Ovary (tissue), 9 donors: Measurements from ENCODE around the gene HOXD9. TPM values are rescaled to one million over a fixed set of nuclear protein-coding genes. Genes with fewer than 3 reads are reported as not detected.
A peak's percentile ranks its signal among the peaks of the same experiment; 100 is the strongest.

Experiments used
- DNase-seq, 5 donors: peaks; one replicate each; pipeline ENCODE4 v3.0.0-alpha.2; 2019 to 2020
- H3K27ac ChIP-seq, 2 donors: fragments of 200-600 bp; one replicate each; pipeline versions ENCODE4 v1.5.1 to v1.8.0; 2019 to 2022
- H3K27me3 ChIP-seq: fragments of 200-600 bp; one replicate; pipeline ENCODE4 v1.8.0; 2022
- H3K36me3 ChIP-seq: fragments of 200-600 bp; sonication (generic); one replicate; pipeline ENCODE4 v1.5.1; 2019
- H3K4me1 ChIP-seq: one replicate; pipeline ENCODE4 v1.8.1; 2013; ENCODE audit warnings: mild to moderate bottlenecking, moderate library complexity; ENCODE audit not compliant: insufficient read depth
- H3K4me3 ChIP-seq: fragments of 200-600 bp; sonication (generic); one replicate; pipeline ENCODE4 v1.5.1; 2017
- H3K9me3 ChIP-seq, 2 donors: fragments of 200-600 bp in 1 of 2; sonication (generic) in 1 of 2; one replicate each; pipeline versions ENCODE4 v1.5.1 to v1.8.1; 2013 to 2019; ENCODE audit warnings: mild to moderate bottlenecking in 1 of 2, moderate library complexity in 1 of 2
- CTCF ChIP-seq, 3 donors: fragments of 450-650 bp in 2 of 3; fragments of 200-600 bp in 1 of 3; IDR thresholded peaks; one replicate each; pipeline versions ENCODE4 v1.5.1 to v1.8.0; 2016 to 2022; ENCODE audit warnings: antibody characterized with exemption in 3 of 3, mild to moderate bottlenecking in 1 of 3
- EP300 ChIP-seq: sonication (generic); formaldehyde crosslinking; IDR thresholded peaks from one replicate; pipeline ENCODE4 v1.6.1; 2017; ENCODE audit warnings: antibody characterized with exemption
- POLR2A ChIP-seq: fragments of 450-650 bp; IDR thresholded peaks from one replicate; pipeline ENCODE4 v1.6.1; 2017; ENCODE audit warnings: antibody characterized with exemption, mild to moderate bottlenecking, moderate library complexity
- WGBS, 3 donors: extraction: QIAGEN DNeasy Blood & Tissue Kit in 1 of 3; methylation state at CpG; one replicate each; pipeline versions ENCODE4 v1.1.5 to v1.1.7; 2013 to 2017; 5-methylcytosine and 5-hydroxymethylcytosine counted together
- intact Hi-C, 4 donors: fragments of 100-400 bp; cut with DNase I; formaldehyde crosslinking; loops; one replicate each; pipeline versions ENCODE4 v1.11.0 to v1.15.1; 2022 to 2023
- polyA plus RNA-seq, 2 donors: library from polyadenylated mRNA; stranded (reverse); fragments of 200-250 nt in 1 of 2; fragments of 350-450 nt in 1 of 2; fragmentation: Illumina TruSeq in 1 of 2; extraction: RNeasy Lipid Tissue Mini Kit (QIAGEN cat#74804) in 1 of 2; gene quantifications; one replicate each; pipeline ENCODE4 v1.2.3, GENCODE V29; 2013 to 2014
- total RNA-seq, 7 donors: library from RNA; depleted of rRNA in 2 of 7; stranded (reverse); fragments of >200 nt in 2 of 7; fragmentation: NEBNext Ultra II Directional in 3 of 7; extraction: Animal tissue kit (Norgen Biotek cat#: 25700) in 3 of 7; gene quantifications; one replicate each; pipeline versions ENCODE4 v1.1.0 to v1.2.4, GENCODE V29; 2016 to 2023
- donor health status: DM: no; HTN: no; CAD: no; lungs with moderate emphysema.
- donor health status: DM: no; HTN: no; CAD: no.
- donor health status: Bipolar disorder and iron deficiency.
- donor health status: DM: yes; HTN: yes; CAD: no.
- donor health status: DM: no; HTN: no; CAD: no.
- donor health status: DM: yes; HTN: yes; CAD: no.

Gene HOXD9
- total and polyA plus RNA-seq, 9 donors: 9.7 to 20.6 (median 12.8) TPM

- WGBS, 3 donors: 8 to 10% (median 9%) methylated on average over 13 of the region's 13 CpGs
- Histone ChIP-seq H3K4me3 (peak overlapping the region; percentile 10), H3K4me1 (peaks cover 2% of the 10 kb centered on the region), H3K36me3 (no peaks in the 10 kb centered on the region), H3K27ac (no peak overlapping the region), H3K27me3 (no peaks in the 10 kb centered on the region), H3K9me3 (no peaks in the 10 kb centered on the region)
- TF ChIP-seq EP300: no peak
- peak; percentile 88 to 95 (median 90) for TF ChIP-seq CTCF (IDR thresholded peaks at IDR 0.05)
- TF ChIP-seq POLR2A: no peak
- intact Hi-C loops: loop anchor here (5.0 to 10.0 kb wide), 5 partner anchors 425 to 1035 kb away; no protein-coding TSS in a partner anchor
- peak; percentile 67 to 87 (median 82) for DNase-seq
Measured at GRCh38 chr2:176126929-176127773, 4.6 kb downstream of the HOXD9 start.

- intact Hi-C loops: loop anchor here (5.0 to 10.0 kb wide), 5 partner anchors 425 to 1035 kb away; no protein-coding TSS in a partner anchor
- DNase-seq: no peak
- no peak for TF ChIP-seq EP300
- no peak for TF ChIP-seq POLR2A
- TF ChIP-seq CTCF (IDR thresholded peaks at IDR 0.05): no peak
- peak overlapping the region; percentile 55 for H3K4me3 ChIP-seq
- no peaks in the 10 kb centered on the region for H3K36me3 ChIP-seq
- no peak overlapping the region for H3K27ac ChIP-seq
- H3K27me3 ChIP-seq: no peaks in the 10 kb centered on the region
- peaks cover 2% of the 10 kb centered on the region for H3K4me1 ChIP-seq
- H3K9me3 ChIP-seq: no peaks in the 10 kb centered on the region
- 46 to 59% (median 50%) methylated on average over 4 of the region's 4 CpGs for WGBS, 3 donors
Measured at GRCh38 chr2:176127774-176128072, 5.2 kb downstream of the HOXD9 start.

GRCh38 chr2:176128172-176128981, 5.9 kb downstream of the HOXD9 start:
- TF ChIP-seq CTCF (IDR thresholded peaks at IDR 0.05) (no peak), POLR2A (no peak), EP300 (no peak)
- Histone ChIP-seq H3K4me1 (peaks cover 6% of the 10 kb centered on the region), H3K27me3 (no peaks in the 10 kb centered on the region), H3K4me3 (peak overlapping the region; percentile 55), H3K9me3 (no peaks in the 10 kb centered on the region), H3K36me3 (no peaks in the 10 kb centered on the region), H3K27ac (peak overlapping the region; percentile 94 to 99)
- intact Hi-C loops: loop anchor here (5.0 to 10.0 kb wide), 5 partner anchors 424 to 1034 kb away; no protein-coding TSS in a partner anchor
- WGBS, 3 donors: 14 to 15% (median 15%) methylated on average over 49 of the region's 49 CpGs
- DNase-seq: peak; percentile 48 to 73 (median 53)

- peak; percentile 90 to 94 (median 91) for DNase-seq
- WGBS, 3 donors: 0 to 1% (median 0%) methylated on average over 44 to 64 of the region's 64 CpGs
- Histone ChIP-seq H3K4me1 (peaks cover 9% of the 10 kb centered on the region), H3K9me3 (no peaks in the 10 kb centered on the region), H3K27ac (peak within 1 kb of the TSS; percentile 94 to 99), H3K36me3 (no peaks in the 10 kb centered on the region), H3K4me3 (peak within 1 kb of the TSS; percentile 55), H3K27me3 (no peaks in the 10 kb centered on the region)
- intact Hi-C loops: loop anchor here (5.0 to 10.0 kb wide), 5 partner anchors 423 to 1033 kb away; no protein-coding TSS in a partner anchor
- TF ChIP-seq CTCF (IDR thresholded peaks at IDR 0.05) (peak in 2 of 3 donors; percentile 22 to 25), POLR2A (peak; percentile 69), EP300 (no peak)
Measured at GRCh38 chr2:176128982-176129796, 6.7 kb downstream of the HOXD9 start, which contains the start of gene HOXD8. TSS of gene HOXD8 (plus strand) at chr2:176129705. CDS start at chr2:176130367, 662 bp downstream.
